Measurements from ENCODE around the gene TFF1.
A peak's percentile ranks its signal among the peaks of the same experiment; 100 is the strongest.

TFF1 gene

DNA sequence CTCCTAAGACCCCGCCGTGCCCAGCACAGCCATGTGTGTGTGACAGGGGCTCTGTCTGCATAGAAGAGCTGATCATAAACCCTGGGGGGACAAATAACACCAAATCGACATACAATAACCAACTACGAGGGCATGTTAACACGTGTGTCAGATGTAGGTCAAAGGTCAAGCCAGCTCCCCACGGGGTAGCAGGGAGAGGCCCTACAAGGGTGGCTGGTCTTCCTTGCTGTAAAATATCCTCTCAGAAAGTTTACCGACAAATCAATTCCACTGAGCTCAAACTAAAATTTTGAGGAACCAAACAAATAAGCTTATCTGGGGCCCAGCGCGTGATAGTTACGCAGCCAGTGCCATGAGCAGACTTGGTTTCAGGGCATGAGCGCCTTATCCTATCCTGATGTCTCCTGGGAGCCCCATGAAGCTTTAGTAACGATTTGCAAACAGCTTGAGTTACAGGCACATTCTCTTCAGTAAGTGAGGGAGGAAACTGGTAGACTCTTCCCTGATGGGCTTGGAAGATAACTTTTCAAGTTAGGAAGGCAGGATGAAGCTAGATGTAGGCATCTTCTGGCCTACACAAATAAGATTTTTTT is 32.2 kb upstream of the TFF1 start:
- DNase-seq (ENCODE audit: low spot score), result no peak

DNA sequence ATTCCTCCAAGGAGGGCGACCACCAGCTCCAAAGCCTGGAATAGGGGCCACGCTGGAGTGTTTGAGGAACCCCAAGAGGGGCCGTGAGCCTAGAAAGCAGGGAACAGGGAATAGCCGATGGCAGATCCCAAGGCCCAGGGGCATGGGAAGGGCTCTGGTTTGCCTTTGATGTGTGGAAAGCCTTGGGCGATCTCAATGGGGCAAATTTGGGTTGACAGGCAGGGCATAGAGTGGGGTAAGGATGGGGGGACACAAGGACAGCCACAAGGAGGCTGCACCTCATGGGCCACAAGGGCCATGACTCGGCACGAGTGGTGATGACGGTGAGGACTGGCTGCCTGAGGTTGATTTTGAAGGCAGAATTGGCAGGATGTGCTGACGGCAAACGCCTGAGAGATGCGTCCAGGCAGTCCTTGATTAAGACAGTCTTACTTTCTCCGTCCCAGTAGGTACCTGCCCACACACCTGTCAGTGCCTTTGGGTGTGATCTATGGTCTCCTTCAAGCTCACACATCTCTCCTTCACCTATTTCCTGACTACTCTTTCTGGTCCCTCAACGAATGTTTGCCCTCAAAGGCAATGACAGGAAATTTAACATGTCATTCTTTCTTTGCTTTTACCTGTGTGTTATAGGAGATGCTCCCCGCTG is 31.5 kb upstream of the TFF1 start:
- no peak for DNase-seq (ENCODE audit: low spot score)

DNA sequence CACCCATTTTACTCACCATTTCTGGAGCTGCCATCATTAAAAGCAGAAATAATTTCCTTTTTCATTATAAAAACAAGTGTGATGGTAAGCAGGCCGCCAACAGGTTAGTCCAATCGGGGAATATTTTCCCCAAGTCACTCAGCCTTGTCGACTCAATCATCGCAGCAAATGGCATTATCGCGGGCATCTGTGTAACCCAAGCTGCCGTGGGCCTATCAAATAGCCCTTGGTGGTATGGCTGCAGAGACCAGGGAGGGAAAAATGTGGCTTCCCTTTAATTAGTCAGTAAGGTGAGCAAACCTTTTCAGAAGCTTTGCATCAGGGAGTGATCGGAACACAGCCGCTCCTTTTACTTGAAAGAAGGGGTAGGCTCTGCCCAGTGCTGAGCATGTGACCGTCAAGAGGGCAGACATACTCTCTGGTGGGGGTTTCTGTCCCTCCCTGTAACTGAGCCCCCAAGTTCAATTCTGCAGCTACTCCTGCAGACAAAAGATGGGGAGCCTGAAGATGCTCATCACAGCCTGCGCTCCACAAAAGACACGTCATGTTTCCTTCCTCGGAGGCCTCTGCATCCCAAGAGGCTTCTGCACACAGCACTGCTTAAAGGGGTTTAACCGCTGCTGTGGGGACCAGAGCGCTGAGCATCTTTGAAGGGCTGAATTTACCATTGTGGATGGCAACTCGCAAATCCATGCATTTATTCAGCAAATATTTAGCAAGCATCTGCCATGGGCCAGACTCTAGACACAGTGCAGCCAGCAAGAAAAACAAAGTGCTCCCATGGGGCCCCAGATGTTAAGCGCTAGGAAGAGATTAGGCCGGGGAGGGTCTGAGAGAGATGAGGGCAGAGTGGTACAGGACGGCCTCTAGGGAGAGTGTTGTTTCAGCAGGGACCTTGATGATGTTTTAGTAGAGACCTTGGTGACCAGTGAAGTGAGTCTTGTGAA is 30.7 kb upstream of the TFF1 start:
- DNase-seq (ENCODE audit: low spot score), result no peak

DNA sequence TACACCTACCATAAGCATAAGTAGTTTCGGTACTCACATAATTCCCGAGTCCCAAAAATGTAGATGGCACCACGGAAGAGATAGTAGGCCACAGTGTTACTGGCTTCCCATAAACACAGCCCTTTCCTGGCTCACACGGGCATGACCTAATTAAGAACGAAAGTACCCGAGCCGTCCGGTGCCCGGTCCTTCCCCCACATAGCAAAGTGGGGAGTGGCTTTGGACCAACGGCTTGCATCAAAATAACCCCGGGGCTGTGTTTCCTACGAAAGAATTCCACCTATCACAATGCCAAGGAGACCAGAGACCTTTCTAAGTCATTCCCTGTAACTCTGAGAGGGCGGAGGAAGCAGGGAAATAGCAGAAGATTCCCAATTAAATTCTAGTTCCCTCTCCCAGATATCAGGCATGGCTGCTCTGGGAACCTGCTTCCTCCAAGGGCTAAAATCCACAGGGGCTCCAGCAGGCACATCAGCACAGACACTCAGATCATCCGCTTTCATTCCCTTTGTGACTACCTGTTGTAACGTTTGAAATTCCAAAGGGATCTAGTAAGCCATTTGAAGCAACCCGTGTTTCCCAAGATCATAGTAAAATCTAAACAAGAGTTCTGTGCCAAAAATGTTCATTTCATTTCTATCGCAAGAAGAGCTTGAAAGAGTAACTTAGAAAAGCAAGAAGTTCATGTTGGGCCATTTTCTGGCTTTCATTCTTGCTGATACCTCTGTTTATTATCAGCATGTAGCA is 29.7 kb upstream of the TFF1 start, which contains the start of gene TMPRSS3:
TSS of gene TMPRSS3 (minus strand) at position 148 of the 747 bp plus-strand sequence. CDS start 635 bp downstream, outside the sequence.
- DNase-seq (ENCODE audit: low spot score), result no peak

DNA sequence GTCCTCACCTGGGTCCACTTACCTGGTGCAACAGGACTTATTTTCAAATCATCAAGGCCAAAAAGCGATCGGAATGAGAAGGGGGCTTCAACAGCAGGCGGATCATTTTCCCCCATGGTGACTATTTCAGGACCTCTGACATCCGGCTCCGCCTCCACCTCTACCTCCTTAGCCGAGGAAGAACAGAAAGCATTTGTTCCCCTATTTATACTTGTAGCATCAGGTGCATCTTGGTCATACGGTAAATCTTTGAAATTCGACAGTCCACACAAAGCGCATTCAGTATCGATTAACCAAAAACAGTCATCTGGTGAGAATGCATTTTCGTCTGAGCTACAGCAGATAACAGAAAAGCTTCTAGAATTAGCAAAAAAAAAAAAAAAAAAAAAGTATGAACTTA is 29.0 kb upstream of the TFF1 start:
- no peak for DNase-seq (ENCODE audit: low spot score)

DNA sequence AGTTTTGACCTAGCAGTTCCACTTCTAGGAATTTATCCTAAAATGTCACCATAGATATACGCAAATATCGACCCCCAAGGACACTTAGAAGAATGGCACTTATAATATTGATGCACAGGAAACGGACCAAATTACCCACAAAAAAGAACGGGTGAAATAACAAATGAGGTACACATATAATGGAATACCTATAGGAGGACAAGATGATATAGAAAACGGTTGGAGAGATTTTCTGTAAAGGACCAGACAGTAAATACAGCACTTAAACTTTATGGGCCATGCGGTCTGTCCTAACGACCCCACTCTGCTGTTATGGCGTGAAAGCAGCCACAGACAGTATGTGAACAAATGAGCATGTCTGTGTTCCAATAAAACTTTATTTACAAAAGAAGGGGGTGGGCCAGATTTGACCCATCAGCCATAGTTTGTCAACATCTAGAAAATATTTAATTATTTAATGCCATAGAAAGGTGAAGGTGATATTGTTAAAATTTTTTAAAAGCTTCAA is 27.2 kb upstream of the TFF1 start:
- no peak for DNase-seq (ENCODE audit: low spot score)

DNA sequence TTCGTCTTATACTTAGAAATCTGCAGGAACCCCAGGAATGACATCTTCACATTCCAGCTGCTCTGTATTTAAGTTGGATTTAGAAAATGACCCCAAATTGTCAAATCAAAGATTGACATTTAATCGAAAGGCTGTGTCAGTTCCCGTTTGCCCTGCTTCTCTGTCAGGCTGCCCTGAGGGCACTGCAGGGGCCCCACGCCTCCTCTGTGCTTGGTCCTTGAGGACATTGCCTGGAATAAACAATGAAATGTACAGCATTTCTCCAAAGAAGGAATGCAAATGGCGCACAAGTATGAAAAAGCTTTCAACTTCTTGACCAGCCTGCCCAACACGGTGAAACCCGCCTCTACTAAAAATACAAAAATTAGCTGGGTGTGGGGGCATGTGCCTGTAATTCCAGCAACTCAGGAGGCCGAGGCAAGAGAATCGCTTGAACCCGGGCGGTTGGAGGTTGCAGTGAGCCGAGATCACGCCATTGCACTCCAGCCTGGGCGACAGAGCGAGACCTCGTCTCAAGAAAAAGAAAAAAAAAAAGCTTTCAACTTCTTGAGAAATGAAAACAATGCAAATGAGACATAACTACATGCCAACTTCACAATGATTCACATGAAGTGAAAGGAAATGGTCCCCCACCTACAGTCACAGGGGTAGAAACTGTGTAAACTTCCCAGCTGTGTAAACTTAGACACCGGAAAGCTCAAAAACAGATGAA is 26.6 kb upstream of the TFF1 start:
- DNase-seq (ENCODE audit: low spot score), result no peak

DNA sequence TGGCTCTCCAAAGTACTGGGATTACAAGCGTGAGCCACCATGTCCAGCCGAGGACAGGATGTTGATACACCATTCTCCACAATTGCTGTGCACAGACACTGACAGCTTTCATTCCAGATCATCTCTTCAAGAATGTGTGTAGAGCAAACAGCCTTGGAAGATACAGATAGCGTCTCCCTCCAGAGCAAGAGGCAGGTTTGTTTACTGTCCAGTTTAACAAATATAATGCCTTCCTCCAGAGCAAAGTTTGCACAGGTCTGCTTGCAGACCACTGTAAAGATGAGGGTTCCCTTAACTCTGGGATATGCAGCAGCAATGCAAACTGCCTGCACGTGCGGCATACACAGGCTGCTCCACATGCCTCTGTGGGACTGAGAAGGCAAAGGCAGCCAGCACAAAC is 25.0 kb upstream of the TFF1 start:
- no peak for DNase-seq (ENCODE audit: low spot score)

DNA sequence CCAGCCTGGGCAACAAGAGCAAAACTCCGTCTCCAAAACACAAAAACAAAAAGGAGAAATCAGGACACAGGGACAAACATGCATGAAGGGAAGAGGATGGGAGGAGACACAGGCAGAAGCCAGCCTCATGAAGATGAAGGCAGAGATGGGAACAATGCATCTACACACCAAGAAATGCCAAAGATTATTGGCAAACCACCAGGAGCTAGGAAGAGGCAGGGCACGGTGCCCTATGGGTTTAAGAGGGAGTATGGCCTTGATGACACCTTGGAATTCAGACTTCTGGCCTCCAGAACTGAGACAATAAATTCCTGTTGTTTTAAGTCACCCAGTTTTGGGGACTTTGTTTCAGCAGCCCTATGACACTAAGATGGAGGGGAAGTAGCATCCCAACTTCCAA is 24.4 kb upstream of the TFF1 start:
- DNase-seq (ENCODE audit: low spot score), result no peak

DNA sequence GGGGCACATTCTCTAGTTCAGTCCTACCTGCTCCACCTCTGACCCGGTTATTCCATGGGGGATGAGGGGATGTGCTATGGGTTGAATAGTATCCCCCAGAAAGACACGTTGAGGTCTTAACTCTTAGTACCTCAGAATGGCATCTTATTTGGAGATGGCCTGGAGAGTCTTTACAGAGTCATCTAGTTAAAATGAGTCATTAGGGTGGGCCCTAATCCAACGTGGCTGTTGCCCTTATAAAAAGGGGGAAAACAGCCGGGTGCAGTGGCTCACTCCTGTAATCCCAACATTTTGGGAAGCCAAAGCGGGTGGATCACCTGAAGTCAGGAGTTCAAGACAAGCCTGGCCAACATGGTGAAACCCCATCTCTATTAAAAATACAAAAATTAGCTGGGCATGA is 23.9 kb upstream of the TFF1 start:
- no peak for DNase-seq (ENCODE audit: low spot score)

DNA sequence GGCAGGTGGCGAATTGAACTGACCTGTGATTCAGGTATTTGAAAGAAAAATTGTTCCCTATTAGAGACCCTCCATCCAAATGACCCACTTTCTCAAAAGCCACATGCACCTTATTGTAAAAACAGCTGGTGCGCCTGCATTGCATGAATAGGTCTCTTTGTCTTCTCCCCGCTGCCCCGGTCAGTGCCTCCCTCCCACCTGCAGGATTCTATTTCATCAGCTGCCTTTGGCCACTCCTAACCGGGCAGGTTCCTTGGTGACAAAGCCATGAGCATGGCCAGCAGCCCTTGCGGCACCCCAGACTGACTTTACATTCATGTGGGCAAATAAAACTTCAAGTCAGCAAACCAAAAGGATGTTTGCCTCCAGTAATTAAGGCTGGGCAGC is 23.1 kb upstream of the TFF1 start:
- peak; percentile 77 for DNase-seq (ENCODE audit: low spot score)

DNA sequence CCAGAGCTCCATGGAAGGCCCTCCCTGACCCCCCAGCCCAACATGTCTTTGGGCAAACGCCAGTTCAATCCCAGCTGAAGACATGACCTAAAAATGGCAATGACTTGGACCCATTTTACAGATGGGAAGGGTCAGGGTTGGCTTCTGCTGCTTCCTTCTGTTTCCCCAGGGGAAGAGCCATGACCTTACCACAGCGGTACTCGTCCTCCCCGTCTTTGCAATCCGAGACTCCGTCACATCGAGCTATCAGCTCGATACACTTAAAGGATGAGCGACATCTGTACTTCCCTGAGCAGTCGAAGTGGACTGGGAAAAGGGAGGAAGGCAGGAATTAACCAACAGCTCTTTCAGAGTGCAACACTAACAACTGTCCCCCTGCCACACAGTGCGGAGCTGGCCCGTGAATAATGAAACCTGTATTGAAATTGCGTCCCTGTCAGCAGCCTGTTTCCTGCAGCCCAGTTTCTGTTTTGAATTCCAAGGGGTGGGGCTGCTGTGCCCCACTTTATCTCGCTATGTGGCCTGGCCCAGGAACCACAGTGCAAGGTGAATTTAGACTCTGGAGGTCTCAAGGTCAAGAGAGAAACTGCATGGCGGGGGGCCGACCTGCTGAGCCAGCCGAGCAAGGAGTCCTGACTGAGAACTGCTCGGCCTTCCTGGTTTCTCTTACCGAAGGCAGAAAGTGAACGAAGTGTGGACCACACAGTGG is 22.6 kb upstream of the TFF1 start:
- DNase-seq (ENCODE audit: low spot score), result peak; percentile 49

DNA sequence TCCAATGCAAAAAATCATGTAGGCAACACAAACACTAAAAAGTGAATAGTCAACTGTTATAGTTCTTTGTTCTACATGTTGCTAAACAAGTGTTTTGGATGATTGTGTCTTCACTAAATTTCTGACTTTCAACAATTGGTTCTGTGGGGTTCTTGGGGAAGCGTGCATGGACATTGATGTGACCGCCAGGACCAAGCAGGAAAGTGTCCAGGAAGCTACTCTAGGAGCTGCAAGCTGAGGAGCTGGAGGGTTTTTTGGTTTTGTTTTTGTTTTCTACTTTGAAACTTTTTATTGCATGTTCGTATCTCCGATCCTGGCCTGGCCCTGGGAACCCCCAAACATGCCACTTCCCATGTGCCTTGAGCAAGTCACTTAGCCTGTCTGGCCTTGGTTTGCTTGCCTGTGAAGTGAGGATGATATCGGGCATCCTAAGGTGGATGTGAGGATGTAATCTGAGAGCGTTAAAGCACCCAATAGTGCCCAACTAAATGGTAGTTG is 21.6 kb upstream of the TFF1 start:
- no peak for DNase-seq (ENCODE audit: low spot score)

DNA sequence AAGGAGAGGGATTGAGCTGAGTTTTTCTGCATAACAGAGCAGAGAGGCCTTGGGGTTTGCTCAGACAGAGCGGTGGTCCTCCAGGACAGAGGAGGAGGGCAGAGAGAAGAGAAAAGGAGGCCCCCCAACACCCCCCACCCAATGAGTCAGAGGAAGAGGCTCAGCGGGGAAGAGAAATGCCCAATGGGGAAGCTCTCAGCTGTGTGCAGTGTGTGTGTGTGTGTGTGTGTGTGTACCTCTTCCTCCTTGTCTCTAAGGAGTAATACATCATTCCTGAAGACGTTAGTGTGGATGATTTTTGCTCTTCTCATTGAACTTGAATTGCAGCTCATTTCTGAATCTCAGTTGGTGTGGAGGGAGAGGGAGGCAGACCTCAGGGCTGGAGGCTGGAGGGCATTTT is 20.8 kb upstream of the TFF1 start:
- DNase-seq (ENCODE audit: low spot score), result no peak

DNA sequence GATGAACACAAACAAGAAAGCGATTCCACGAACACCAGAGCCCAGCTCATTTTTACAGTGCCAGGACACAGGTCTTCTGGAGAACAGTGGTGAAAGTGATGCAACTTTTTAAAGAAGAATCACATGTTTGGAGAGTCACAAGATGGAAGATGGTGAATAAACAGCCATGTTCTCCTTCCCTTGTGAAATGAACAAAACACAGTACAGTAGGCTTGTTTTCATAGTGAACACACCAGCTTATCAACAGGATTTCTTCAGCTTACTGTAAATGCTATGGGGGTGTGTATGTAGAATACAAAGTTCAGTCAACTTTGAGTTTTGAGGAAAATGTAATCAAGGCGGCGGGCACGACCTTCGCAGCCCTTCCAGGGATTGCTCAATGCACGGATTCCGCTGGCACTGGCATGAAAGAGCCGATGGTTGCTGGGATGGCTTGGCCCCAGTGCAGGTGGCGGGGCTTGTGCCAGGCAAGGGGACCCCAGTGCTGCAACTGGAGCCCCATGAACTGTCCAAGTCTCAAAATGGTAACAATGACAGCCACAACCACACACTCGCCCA is 19.8 kb upstream of the TFF1 start:
- DNase-seq (ENCODE audit: low spot score), result no peak

DNA sequence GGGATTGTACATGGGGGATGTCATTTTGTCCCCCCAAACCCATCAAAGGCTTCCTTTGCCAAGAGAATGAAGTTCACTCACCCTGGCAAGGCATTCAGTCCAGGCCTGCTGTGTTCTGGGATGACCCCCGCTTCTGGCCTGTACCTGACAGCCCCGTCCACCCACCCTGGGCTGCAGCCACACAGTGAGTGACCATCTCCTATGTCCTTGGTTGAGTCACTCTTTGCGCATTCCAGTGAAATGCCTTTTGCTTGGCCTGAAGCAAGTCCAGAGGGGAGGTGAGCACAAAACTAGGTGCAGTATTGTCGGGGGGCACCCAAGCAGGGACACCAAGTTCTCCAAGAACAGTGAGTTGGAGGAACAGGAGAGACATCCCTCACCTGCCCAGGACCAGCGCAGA is 19.3 kb upstream of the TFF1 start:
- no peak for DNase-seq (ENCODE audit: low spot score)

DNA sequence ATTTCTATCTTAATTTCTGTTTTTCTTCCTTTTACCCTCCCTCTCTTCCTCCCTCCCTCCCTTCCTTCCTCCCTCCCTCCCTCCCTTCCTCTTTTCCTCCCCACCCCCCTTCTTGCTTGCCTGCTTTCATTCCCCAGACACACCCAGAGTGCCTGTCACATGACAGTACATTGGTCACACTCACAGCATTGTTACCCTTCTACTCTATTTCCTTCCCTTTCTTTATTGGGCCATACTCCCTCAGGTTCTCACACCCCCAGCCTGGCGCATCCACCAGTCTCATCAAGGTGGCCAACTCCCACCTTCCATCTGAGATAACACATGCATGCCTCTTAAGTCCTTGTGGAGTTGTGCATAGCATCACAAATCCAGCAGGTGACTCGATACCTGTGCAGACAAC is 18.7 kb upstream of the TFF1 start:
- DNase-seq (ENCODE audit: low spot score), result no peak

DNA sequence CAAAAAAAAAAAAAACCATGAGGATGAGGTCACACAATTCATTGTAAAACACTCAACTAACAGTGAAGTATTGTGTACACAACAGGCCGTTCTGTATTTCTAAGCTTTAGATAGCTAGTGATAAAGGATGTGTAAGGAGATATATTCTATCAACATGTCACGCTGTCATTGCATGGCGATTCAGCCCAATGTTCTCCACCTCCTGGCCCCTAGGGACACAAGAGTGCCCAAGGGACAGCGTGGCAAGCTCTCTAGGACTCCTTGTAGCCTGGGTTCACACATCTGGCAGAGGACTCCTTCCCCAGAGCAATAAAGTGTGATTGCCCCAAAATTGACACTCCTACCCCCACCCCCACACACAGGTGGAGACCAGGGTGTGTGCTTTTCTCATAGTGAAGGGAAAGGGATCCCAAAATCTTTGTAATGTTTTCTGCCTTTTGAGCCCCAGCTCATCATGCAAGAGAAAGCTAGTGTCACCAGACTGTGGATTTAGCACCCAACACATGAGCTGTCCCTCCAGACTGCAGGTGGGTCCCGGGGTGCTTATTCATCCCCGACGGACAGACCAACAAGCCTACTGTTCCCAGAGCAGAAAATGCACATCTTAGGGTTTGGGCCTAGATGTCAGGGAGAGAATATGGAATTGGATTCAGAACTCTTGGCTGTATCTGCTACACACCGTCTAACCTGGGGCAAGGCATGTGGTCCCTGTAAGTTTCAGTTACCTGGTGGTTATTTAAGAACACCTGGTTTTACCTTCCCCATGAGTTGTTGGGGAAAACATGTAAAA is 18.0 kb upstream of the TFF1 start:
- no peak for DNase-seq (ENCODE audit: low spot score)

DNA sequence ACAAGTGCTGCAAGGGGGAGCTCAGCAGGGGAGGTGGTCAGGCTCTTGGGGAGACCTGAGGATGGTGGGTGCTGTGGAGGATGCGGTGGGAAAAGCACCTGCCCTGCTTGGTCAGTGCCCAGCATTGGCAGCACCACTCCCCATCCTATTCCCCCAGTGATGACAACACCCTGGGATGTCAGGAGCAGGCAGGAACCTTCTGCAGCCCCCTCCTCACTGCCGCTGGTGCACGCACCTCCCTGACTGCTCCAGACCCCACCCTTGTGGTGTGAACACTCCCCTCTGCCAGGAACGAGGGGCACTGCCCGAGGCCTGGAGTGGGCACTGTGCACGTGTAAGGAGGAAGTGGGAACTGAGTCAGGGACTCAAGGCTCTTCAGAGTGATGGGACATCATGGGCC is 17.0 kb upstream of the TFF1 start:
- DNase-seq (ENCODE audit: low spot score), result no peak

DNA sequence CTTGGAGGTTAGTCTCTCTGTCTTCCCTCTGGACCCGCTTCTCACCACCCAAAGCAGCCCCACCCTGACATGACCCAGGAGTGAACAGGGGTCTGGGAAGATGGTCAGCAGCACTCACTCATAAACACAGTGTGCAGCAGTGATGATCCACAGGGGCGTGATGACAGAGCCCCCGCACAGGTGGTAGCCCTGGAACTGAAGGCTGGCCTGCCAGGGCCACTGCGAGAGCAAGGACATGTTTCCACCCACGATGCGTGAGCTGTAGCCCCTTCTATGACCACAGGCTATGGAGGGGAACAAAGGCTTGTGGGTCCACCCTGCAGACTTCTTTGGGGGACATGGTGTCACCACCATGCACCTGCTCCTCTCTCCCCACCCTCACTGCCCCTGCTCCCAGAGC is 16.6 kb upstream of the TFF1 start:
- DNase-seq (ENCODE audit: low spot score), result no peak
